Smooth muscle cell of bladder (primary cell): ENCODE results near the gene MDH2. TPM values are rescaled to one million over a fixed set of nuclear protein-coding genes. Genes with fewer than 3 reads are reported as not detected.

ENCODE experiments used
- total RNA-seq: library from RNA; depleted of rRNA; stranded (reverse); fragments of >200 nt; gene quantifications from 2 replicates; pipeline ENCODE4 v1.2.3, GENCODE V29; 2014

MDH2 gene
- total RNA-seq = 51.0 and 62.3 TPM in 2 replicates

GRCh38 chr7:76047811-76048667, at the start of gene MDH2, which contains the start of gene STYXL1:
TSS of gene MDH2 (plus strand) at chr7:76048106. CDS start at chr7:76048161, 55 bp downstream.
TSS of gene STYXL1 (minus strand) at chr7:76048000. CDS start at chr7:76030523, 17,477 bp downstream.

Other genes with a start within 250 kb of the MDH2 start
- gene CCL24, start 234.3 kb upstream of the MDH2 start, total RNA-seq = 0.28 TPM in 1 of 2 replicates, not detected in the other
- gene RHBDD2, start 169.1 kb upstream of the MDH2 start, total RNA-seq = 19.5 and 30.2 TPM in 2 replicates
- gene POR, start 133.0 kb upstream of the MDH2 start, total RNA-seq = 88.9 and 117 TPM in 2 replicates
- gene TMEM120A, start 53.5 kb upstream of the MDH2 start, total RNA-seq = 35.7 and 38.6 TPM in 2 replicates
- gene STYXL1, start 106 bp upstream of the MDH2 start, total RNA-seq = 56.9 and 65.8 TPM in 2 replicates
- 1.1 and 2.0 TPM in 2 replicates for gene SRRM3, start 153.8 kb downstream of the MDH2 start, total RNA-seq